Measurements from ENCODE around the gene LIPC. TPM values are rescaled to one million over a fixed set of nuclear protein-coding genes. Genes with fewer than 3 reads are reported as not detected.
A peak's percentile ranks its signal among the peaks of the same experiment; 100 is the strongest.

LIPC gene
- total RNA-seq, 1 experiment from 2014 or later = not detected

- DNase-seq = no peak
- no peaks in the 10 kb centered on the region for H3K27me3 ChIP-seq (ENCODE audit: control insufficient read depth, insufficient read depth, low read length)
- no peaks in the 10 kb centered on the region for H3K36me3 ChIP-seq (replicated peaks; ENCODE audit: control insufficient read depth, insufficient read depth, low read length)
- no peak overlapping the region for H3K4me3 ChIP-seq (ENCODE audit: insufficient read depth, low read depth, low read length)
Observed at GRCh38 chr15:58547628-58548307, 116.0 kb downstream of the LIPC start.

DNA sequence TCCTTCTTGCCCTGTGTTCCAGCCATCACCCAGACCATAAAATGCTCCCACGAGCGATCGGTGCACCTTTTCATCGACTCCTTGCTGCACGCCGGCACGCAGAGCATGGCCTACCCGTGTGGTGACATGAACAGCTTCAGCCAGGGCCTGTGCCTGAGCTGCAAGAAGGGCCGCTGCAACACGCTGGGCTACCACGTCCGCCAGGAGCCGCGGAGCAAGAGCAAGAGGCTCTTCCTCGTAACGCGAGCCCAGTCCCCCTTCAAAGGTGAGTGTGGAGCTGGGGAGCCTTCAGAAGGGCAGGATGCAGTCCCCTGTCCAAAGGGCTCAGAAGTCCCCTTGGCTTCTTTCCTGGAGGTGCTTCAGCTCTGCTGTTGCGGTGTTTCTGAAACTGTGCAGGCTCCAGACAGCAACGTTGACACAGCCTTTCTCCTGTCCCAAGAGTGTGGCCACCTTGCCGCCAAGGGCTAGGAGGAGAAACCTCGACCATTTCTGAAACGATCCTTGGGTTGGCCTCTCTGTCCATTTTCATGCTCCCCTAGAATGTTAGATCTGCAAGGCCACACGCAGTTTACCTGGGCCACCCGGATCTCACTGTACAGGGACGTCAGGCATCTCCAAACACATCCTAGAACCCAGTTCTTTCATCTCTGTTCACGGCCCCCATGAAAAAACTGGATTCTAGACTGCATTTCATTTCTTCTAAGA, 116.7 kb downstream of the LIPC start:
- no peaks in the 10 kb centered on the region for H3K36me3 ChIP-seq (replicated peaks; ENCODE audit: control insufficient read depth, insufficient read depth, low read length)
- no peaks in the 10 kb centered on the region for H3K27me3 ChIP-seq (ENCODE audit: control insufficient read depth, insufficient read depth, low read length)
- DNase-seq = no peak
- no peak overlapping the region for H3K4me3 ChIP-seq (ENCODE audit: insufficient read depth, low read depth, low read length)

DNA sequence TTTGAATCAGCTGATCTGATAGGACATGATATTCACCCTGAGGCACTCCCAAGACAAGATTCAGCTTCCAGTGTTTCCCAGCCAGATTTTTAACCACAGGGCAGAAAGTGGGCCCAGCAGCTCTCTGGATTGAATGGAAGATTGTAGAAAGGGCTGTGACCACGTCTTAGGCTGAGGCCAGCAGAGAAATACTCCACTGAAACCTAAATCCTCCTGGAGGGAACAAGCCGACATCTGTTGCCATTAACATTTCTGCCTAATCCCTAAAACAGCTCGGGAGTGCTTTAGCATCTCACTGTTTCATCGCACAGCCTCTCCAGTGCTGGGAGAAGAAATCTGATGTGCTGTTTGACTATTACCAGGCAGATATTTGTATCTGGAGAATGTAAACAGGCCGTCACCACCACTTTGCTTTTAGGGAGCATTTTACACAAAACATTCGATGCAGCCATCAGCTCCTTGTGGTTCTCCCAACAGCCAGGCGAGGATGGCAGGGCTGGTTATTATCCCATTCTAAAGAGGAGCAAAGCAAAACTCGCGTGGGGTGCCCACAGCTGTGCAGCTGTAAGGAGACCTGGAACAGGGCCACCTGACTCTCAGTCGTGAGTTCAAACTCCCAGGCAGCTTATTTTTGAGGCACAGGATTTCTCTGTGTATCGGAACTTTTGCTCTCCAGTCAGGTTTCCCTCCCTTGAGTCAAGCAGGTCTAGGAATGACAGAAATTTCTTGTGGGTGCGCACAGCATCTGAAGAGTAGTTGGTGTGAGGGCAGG, 117.4 kb downstream of the LIPC start:
- Histone ChIP-seq H3K36me3 (replicated peaks; ENCODE audit: control insufficient read depth, insufficient read depth, low read length) (no peaks in the 10 kb centered on the region), H3K4me3 (ENCODE audit: insufficient read depth, low read depth, low read length) (no peak overlapping the region), H3K27me3 (ENCODE audit: control insufficient read depth, insufficient read depth, low read length) (no peaks in the 10 kb centered on the region)
- no peak for DNase-seq

- Histone ChIP-seq H3K27me3 (ENCODE audit: control insufficient read depth, insufficient read depth, low read length) (no peaks in the 10 kb centered on the region), H3K4me3 (ENCODE audit: insufficient read depth, low read depth, low read length) (no peak overlapping the region), H3K36me3 (replicated peaks; ENCODE audit: control insufficient read depth, insufficient read depth, low read length) (no peaks in the 10 kb centered on the region)
- no peak for DNase-seq
Observed at GRCh38 chr15:58549785-58550074, 117.9 kb downstream of the LIPC start.

GRCh38 chr15:58551084-58551763, 119.4 kb downstream of the LIPC start:
- DNase-seq = no peak
- H3K36me3 ChIP-seq (replicated peaks; ENCODE audit: control insufficient read depth, insufficient read depth, low read length) = no peaks in the 10 kb centered on the region
- no peak overlapping the region for H3K4me3 ChIP-seq (ENCODE audit: insufficient read depth, low read depth, low read length)
- H3K27me3 ChIP-seq (ENCODE audit: control insufficient read depth, insufficient read depth, low read length) = no peaks in the 10 kb centered on the region

- peak; percentile 60 for DNase-seq
Observed at GRCh38 chr15:58551764-58552504, 120.1 kb downstream of the LIPC start.

DNA sequence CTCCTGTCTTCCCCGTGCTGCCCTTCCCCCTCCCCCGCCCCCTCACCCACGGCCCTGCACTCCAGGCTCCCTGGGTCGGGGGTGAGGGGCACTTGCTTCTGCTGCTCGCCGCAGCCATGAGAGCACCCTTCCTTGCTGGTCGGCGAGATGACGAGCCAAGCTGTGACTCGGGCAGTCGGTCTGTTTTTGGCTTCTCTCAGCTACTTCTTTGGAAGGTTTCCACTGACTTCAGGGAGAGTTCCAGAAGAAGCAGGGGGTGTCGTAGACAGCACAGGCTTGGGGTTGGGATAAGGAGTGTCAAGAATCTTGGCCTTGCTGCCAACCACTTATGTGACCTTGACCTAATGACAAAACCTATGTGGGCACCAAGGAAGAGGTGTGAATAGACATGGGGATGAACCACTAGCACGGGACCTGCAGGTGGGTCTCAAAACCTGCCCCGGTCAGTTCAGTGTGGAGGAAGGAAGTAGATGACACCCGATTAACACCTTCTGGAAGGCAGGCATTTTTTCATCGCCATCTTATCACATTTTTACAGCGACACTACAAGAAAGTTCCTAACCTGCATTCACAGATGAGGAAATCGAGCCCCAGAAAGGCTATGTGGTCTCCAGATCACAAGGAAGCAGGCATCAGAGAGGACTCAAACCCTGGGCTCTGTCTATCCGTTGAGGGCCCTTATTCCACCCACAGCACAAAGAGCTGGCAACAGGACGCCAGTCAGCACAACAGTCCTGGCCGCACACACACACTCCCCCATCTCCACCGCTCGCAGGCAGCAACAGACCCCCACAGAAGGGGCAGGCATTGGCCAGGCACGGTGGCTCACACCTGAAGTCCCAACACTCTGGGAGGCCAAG, 120.9 kb downstream of the LIPC start:
- H3K36me3 ChIP-seq (replicated peaks; ENCODE audit: control insufficient read depth, insufficient read depth, low read length) = no peaks in the 10 kb centered on the region
- no peaks in the 10 kb centered on the region for H3K27me3 ChIP-seq (ENCODE audit: control insufficient read depth, insufficient read depth, low read length)
- H3K4me3 ChIP-seq (ENCODE audit: insufficient read depth, low read depth, low read length) = no peak overlapping the region
- no peak for DNase-seq

More at GRCh38 chr15:58551764-58552504, 120.1 kb downstream of the LIPC start:
- H3K27me3 ChIP-seq (ENCODE audit: control insufficient read depth, insufficient read depth, low read length) = no peaks in the 10 kb centered on the region
- H3K4me3 ChIP-seq (ENCODE audit: insufficient read depth, low read depth, low read length) = no peak overlapping the region
- no peaks in the 10 kb centered on the region for H3K36me3 ChIP-seq (replicated peaks; ENCODE audit: control insufficient read depth, insufficient read depth, low read length)

- no peak for DNase-seq
- H3K27me3 ChIP-seq (ENCODE audit: control insufficient read depth, insufficient read depth, low read length) = no peaks in the 10 kb centered on the region
- no peak overlapping the region for H3K4me3 ChIP-seq (ENCODE audit: insufficient read depth, low read depth, low read length)
- H3K36me3 ChIP-seq (replicated peaks; ENCODE audit: control insufficient read depth, insufficient read depth, low read length) = no peaks in the 10 kb centered on the region
Observed at GRCh38 chr15:58553365-58553918, 121.7 kb downstream of the LIPC start.

GRCh38 chr15:58554758-58555157, 123.0 kb downstream of the LIPC start:
- no peaks in the 10 kb centered on the region for H3K36me3 ChIP-seq (replicated peaks; ENCODE audit: control insufficient read depth, insufficient read depth, low read length)
- no peak for DNase-seq
- no peaks in the 10 kb centered on the region for H3K27me3 ChIP-seq (ENCODE audit: control insufficient read depth, insufficient read depth, low read length)
- H3K4me3 ChIP-seq (ENCODE audit: insufficient read depth, low read depth, low read length) = no peak overlapping the region

DNA sequence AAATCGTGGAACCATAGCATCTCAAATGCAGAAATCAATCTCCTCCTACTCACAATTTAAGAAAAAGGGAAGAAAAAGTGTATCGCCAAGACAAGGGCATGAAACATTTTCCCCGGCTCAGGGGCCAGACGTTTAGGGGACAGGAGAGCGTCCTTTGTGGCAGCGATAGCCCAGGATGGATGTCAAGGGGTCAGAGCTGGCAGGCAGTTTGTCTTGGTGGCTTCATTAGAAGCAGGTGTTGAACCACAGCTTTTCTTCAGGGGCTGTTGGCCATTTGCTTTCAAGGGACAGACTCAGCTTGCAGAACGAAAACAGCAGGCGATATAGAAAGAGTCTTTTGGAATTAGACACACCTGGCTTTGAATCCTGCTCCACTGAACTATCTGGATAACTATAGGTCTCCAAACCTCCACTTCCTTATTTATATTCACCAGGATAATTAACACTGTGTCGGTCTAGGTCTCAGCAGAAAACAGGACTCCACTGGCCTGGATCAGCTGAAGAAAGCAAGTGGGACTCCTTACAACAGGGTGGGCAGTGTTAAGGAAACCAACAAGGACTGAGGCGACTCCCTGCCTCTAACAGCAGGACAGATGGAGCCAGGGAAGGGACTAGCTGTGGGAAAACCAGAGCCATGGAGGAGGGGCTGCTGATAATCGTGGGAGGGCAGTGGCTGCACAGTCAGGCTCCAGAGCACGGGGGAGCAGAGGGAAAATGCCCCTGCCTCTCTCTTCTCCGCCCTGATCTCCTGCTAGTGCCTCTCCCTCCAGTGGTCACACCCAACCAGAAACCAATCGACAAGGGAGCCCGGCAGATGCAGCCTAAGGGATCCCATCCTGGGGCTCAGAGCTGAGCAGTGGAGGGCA, 123.6 kb downstream of the LIPC start:
- no peak overlapping the region for H3K4me3 ChIP-seq (ENCODE audit: insufficient read depth, low read depth, low read length)
- DNase-seq = no peak
- no peaks in the 10 kb centered on the region for H3K27me3 ChIP-seq (ENCODE audit: control insufficient read depth, insufficient read depth, low read length)
- H3K36me3 ChIP-seq (replicated peaks; ENCODE audit: control insufficient read depth, insufficient read depth, low read length) = no peaks in the 10 kb centered on the region

DNA sequence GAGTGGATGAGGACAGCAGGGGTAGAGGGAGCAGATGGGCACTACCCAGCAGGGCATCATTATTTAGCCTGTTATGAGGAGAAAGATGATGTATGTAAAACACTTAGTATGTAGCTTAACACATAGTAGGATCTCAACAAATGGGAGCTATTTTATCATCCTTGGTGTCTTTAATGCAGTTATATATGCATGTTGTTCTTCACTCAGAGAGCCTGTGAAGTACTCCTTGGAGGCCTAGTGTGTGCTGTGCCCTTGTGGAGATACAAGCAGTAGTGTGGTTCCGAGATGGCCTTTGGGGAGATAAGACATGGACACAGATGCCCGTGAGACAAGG, 124.2 kb downstream of the LIPC start:
- DNase-seq = no peak

DNA sequence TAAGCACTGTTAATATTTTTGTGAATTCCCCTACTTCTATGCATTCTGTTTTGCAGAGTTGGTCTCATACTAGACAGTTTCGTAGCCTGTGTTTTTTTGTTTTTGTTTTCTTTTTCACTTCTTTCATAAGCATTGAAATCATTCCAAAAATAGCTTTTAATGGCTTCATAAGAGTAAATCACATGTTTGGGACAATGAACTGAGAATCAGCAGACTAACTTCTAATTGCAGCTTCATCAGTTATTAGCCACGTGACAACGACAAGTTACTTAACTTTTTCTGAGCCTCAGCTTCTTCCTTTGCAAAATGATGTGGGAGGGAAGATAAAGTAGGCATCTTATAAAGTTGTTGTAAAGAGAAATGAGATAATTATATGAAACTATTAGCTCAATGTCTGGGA, 124.8 kb downstream of the LIPC start:
- DNase-seq = no peak
- Histone ChIP-seq H3K36me3 (replicated peaks; ENCODE audit: control insufficient read depth, insufficient read depth, low read length) (no peaks in the 10 kb centered on the region), H3K4me3 (ENCODE audit: insufficient read depth, low read depth, low read length) (no peak overlapping the region), H3K27me3 (ENCODE audit: control insufficient read depth, insufficient read depth, low read length) (no peaks in the 10 kb centered on the region)

More for the DNA sequence above, 124.2 kb downstream of the LIPC start:
- Histone ChIP-seq H3K4me3 (ENCODE audit: insufficient read depth, low read depth, low read length) (no peak overlapping the region), H3K36me3 (replicated peaks; ENCODE audit: control insufficient read depth, insufficient read depth, low read length) (no peaks in the 10 kb centered on the region), H3K27me3 (ENCODE audit: control insufficient read depth, insufficient read depth, low read length) (no peaks in the 10 kb centered on the region)

DNA sequence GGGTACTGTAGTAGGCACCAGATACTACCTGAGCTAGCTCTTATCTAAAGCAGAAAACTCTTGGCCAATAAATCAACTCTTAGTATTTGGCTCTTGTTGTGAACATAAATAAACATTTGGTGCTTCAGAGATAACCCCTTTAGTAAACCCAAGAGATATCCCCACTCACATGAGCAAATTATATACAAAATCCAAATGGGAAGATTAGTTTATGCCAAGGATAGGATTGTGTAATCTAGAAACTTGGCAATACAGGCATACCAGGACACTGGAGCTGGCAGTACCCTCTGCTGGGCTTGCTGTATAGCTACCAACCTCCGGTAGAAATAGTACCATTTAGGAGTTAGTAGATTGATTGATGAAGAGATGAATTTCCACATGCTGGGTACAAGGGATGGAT, 127.0 kb downstream of the LIPC start:
- H3K36me3 ChIP-seq (replicated peaks; ENCODE audit: control insufficient read depth, insufficient read depth, low read length) = no peaks in the 10 kb centered on the region
- no peak for DNase-seq

More for the DNA sequence above, 127.0 kb downstream of the LIPC start:
- Histone ChIP-seq H3K27me3 (ENCODE audit: control insufficient read depth, insufficient read depth, low read length) (no peaks in the 10 kb centered on the region), H3K4me3 (ENCODE audit: insufficient read depth, low read depth, low read length) (no peak overlapping the region)
